ENCODE data around the gene HHIPL1. TPM values are rescaled to one million over a fixed set of nuclear protein-coding genes. Genes with fewer than 3 reads are reported as not detected.

Gene HHIPL1
- total RNA-seq, 1 donor from 2014 or later, result 2.5 TPM

GRCh38 chr14:99602788-99603415 is 42.0 kb upstream of the HHIPL1 start:
- no peaks in the 10 kb centered on the region for H3K9me3 Mint-ChIP-seq
- DNase-seq (ENCODE audit: low read depth, low spot score), result no peak
- no peak overlapping the region for H3K27ac Mint-ChIP-seq (ENCODE audit: unreplicated experiment)
- peaks cover 51% of the 10 kb centered on the region for H3K4me1 Mint-ChIP-seq
- TF ChIP-seq, protein P1, sequence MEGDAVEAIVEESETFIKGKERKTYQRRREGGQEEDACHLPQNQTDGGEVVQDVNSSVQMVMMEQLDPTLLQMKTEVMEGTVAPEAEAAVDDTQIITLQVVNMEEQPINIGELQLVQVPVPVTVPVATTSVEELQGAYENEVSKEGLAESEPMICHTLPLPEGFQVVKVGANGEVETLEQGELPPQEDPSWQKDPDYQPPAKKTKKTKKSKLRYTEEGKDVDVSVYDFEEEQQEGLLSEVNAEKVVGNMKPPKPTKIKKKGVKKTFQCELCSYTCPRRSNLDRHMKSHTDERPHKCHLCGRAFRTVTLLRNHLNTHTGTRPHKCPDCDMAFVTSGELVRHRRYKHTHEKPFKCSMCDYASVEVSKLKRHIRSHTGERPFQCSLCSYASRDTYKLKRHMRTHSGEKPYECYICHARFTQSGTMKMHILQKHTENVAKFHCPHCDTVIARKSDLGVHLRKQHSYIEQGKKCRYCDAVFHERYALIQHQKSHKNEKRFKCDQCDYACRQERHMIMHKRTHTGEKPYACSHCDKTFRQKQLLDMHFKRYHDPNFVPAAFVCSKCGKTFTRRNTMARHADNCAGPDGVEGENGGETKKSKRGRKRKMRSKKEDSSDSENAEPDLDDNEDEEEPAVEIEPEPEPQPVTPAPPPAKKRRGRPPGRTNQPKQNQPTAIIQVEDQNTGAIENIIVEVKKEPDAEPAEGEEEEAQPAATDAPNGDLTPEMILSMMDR (conservative IDR thresholded peaks at IDR 0.05), result no peak
- H3K27me3 Mint-ChIP-seq (ENCODE audit: low read depth), result peaks cover 47% of the 10 kb centered on the region
- H3K4me3 Mint-ChIP-seq, result peak overlapping the region; percentile 83
- no peaks in the 10 kb centered on the region for H3K36me3 Mint-ChIP-seq (ENCODE audit: low read depth)

DNA sequence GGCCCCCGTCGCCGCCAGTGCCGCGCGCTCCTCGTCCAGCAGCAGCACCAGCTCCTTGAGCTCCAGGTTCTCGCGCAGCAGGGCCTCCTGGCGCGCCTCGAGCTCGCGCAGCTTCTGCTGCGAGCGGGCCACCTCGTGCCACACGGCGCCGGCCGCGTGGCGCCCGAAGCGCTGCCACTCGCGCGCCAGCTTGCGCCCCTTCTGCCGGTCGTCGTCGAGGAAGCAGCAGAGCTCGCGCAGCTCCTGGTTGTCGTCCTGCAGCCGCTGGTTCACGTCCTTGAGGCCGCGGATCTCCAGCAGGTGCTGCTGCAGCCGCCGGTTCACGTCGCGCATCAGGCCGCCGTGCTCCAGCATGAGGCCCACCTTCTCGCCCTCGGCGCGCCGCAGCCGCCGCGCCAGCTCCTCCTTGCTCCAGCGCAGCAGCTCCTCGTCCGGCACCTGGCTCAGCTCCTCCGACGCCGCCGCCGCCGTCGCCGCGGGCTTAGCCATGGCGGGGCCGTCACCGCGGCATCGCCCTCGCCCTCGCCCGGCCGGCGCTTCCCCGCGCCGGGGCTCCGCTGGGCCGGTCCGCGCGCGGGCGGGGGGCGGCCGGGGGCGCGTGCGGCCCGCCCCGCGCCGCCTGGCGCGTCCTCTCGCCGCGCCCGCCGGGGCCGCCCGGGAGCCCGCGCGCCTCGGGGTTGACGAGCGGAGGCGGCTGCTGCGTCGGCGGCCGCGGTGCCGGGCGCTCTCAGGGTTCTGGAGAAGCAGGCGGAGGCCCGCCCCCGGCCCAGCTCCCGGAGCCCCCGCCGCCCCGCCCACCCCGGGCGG is 41.3 kb upstream of the HHIPL1 start, which contains the start of gene CCDC85C:
Gene CCDC85C (minus strand): TSS at position 737 of the 807 bp plus-strand sequence. CDS start 248 bp downstream, at position 489.
- DNase-seq (ENCODE audit: low read depth, low spot score), result peak; percentile 34
- no peaks in the 10 kb centered on the region for H3K9me3 Mint-ChIP-seq
- peak within 1 kb of the TSS; percentile 94 for H3K4me3 Mint-ChIP-seq
- H3K36me3 Mint-ChIP-seq (ENCODE audit: low read depth), result no peaks in the 10 kb centered on the region
- H3K27me3 Mint-ChIP-seq (ENCODE audit: low read depth), result peaks cover 46% of the 10 kb centered on the region
- H3K4me1 Mint-ChIP-seq, result peaks cover 43% of the 10 kb centered on the region
- peak within 1 kb of the TSS; percentile 98 for H3K27ac Mint-ChIP-seq (ENCODE audit: unreplicated experiment)
- TF ChIP-seq, protein P1 (conservative IDR thresholded peaks at IDR 0.05), result no peak

- H3K9me3 Mint-ChIP-seq, result no peaks in the 10 kb centered on the region
- H3K27me3 Mint-ChIP-seq (ENCODE audit: low read depth), result peaks cover 43% of the 10 kb centered on the region
- DNase-seq (ENCODE audit: low read depth, low spot score), result peak; percentile 94
- TF ChIP-seq, protein P1 (conservative IDR thresholded peaks at IDR 0.05), result no peak
- H3K4me1 Mint-ChIP-seq, result peaks cover 37% of the 10 kb centered on the region
- peak overlapping the region; percentile 94 for H3K4me3 Mint-ChIP-seq
- no peaks in the 10 kb centered on the region for H3K36me3 Mint-ChIP-seq (ENCODE audit: low read depth)
- peak overlapping the region; percentile 98 for H3K27ac Mint-ChIP-seq (ENCODE audit: unreplicated experiment)
Measured at GRCh38 chr14:99604278-99604765, 40.6 kb upstream of the HHIPL1 start.

- Mint-ChIP-seq H3K9me3 (no peaks in the 10 kb centered on the region), H3K36me3 (ENCODE audit: low read depth) (no peaks in the 10 kb centered on the region), H3K27ac (ENCODE audit: unreplicated experiment) (peak overlapping the region; percentile 98), H3K4me3 (peak overlapping the region; percentile 94), H3K4me1 (peaks cover 34% of the 10 kb centered on the region), H3K27me3 (ENCODE audit: low read depth) (peaks cover 42% of the 10 kb centered on the region)
- peak; percentile 60 for DNase-seq (ENCODE audit: low read depth, low spot score)
- TF ChIP-seq, protein P1 (conservative IDR thresholded peaks at IDR 0.05), result no peak
Measured at GRCh38 chr14:99604766-99605298, 40.1 kb upstream of the HHIPL1 start.

DNA sequence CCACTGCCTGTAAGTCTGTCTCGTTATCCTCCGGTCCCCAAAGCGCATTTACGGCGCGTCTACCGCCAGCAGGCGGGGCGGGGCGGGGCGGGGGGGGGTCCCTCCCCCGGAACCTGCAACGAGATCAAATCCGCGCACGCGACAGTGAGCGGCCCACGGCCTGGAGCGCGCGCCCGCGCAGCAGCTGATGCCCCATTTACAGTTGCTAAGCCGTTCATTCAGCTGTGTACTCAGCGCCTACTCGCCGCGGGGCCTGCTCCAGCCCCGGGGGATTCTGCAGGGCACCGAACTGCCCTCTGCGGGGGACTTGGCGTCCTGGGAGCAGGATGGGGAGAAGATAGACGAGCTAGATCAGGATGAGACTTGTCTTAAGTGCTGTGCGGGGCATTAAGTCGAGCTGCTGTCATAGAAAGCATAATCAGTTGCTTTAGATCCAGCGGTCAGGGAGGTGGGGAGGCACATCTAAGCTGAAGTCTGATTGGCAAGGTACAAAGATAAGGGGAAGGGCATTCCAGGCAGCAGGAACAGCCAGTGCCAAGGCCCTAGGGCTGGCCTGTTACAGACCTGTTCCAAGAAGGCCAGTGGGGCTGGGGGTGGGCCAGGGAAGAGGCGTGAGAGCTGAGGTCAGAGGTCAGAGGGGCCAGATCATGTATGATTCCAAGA is 39.5 kb upstream of the HHIPL1 start:
- peak; percentile 44 for DNase-seq (ENCODE audit: low read depth, low spot score)
- H3K27ac Mint-ChIP-seq (ENCODE audit: unreplicated experiment), result peak overlapping the region; percentile 96

More for the DNA sequence above, 39.5 kb upstream of the HHIPL1 start:
- Mint-ChIP-seq H3K4me3 (peak overlapping the region; percentile 94), H3K9me3 (no peaks in the 10 kb centered on the region), H3K27me3 (ENCODE audit: low read depth) (peaks cover 36% of the 10 kb centered on the region), H3K4me1 (peaks cover 33% of the 10 kb centered on the region), H3K36me3 (ENCODE audit: low read depth) (no peaks in the 10 kb centered on the region)
- TF ChIP-seq, protein P1 (conservative IDR thresholded peaks at IDR 0.05), result peak; percentile 21
